Activated T-helper 1 cell treated with Interleukin-2 at 50 U/mL for 16 hours (primary cell): Measurements from ENCODE around the gene ESRRG.

ENCODE experiments used
- DNase-seq: peaks from one replicate; pipeline ENCODE4 v3.0.0-alpha.2; 2020; ENCODE audit warnings: low read depth

The ESRRG gene

DNA sequence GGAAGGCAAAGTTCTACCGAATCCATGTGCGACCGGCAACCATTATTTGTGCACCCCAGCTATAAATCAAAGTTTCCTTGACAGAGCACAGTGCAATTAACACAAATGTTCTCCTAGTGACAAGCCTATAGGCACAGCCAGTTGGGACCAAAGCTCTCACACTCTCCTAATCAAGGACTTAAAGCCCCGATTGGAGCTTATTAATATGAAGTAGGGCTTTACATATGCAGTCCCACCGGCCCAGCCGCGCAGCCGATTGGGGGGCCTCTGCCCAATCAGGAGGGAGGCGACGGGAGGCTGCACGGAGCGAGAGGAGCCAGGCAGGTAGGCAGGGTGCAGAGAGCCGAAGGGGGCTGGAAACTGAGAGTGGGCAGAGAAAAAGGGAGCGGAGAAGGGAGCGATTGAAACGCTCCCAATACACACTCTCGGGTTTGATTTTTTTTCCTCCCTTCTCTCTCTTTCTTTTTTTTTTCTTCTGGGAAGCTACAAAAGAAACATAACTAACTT is at the start of gene ESRRG:
Gene ESRRG (minus strand): TSS at position 156 of the 507 bp plus-strand sequence. CDS start 130 bp downstream, at position 26.
- DNase-seq, result no peak

- DNase-seq, result no peak
Measured at GRCh38 chr1:216771922-216772321, 48.7 kb upstream of the ESRRG start.

DNA sequence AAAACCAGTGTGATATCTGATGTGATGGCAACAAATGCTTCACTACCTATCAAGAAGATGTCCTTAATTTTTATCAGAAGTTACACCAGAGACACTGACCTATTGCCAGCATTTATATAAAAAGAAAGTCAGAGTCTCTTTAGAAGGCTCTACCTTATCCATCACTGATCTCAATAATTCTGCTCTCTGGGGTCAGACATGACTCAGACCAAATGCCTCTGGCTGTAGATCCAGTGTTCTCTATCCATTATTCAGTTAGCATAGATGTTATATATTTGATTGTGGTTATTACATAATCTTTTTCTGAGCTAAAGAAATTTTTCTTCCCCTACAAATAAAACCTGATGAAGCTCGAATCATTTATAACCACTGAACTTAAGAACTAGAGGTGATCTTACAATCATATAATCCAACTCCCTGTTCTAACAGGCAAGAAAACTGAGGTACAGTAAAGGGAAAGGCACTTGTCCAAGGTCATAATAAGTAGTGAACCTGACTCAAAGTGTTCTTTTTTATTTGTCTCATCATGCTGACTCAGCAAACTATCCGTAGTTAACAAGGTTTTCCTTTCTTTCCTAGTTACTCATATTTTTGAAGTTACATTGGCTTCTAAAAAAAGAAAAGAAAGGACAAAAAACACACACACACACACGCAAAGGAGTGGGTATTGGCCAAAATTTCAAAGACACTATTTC is 43.6 kb upstream of the ESRRG start:
- no peak for DNase-seq

DNA sequence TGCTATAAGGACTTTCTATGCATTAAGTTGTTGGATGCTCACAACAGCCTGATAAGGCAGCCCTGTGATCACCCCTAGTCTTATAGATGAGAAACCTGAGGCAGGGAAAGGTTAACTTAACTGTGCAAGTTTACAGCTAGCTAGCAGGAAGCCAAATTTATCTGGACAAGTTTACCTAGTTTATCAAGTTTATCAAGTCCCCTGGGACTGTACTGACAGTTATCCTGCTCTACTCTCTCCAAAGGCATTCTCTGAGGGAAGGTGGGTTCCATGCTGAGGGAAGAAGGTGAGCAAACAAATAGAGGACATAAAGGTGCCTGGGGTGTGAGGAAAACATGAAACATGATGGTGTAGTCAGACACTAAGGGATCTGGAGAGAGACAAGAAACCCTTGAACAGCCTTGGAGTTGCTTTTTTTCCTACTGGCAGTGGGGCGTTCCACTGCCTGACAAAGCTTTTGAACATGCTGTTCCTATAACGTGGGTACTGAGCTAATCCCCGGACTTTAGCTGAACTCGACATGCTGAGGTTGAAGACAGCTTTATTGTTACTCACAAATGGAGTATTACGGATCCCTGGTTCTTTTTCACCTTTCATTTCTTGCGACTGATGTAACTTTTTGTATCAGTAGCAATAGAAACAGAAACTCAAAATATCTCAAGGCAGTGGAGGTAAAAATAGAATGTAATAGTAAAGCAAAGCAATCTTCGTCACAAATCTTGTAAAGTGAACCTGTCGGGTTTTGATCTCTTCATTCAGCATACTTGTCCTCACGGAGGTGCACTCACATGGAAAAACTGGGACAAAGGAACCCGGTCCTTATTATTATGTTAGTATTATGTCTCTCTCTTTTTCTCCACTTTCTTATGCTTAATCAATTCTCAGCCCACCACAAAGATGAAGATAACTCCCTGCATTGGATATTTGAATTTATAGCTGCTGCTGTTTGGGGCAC is 42.4 kb upstream of the ESRRG start:
- no peak for DNase-seq

GRCh38 chr1:216758161-216758560 is 34.9 kb upstream of the ESRRG start:
- DNase-seq, result no peak

- no peak for DNase-seq
Measured at GRCh38 chr1:216757110-216757509, 33.9 kb upstream of the ESRRG start.

DNA sequence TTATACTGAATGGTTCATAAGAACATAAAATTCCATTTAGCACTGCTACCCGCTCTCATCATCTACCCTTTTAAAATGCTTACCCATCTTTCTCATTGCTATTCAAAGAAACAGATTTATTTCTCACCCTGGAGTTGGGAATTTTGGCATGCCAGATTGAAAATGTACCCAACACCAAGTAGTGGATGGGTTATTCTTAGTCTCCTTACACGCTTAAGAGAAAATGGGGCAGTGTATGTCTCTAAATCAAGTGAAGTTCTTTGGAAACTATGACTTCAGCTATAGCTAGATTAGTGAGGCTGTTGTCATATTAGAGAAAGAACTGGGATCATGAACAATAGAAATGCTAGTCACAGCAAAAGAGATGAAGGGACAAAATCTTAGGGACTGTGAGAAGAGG is 27.7 kb upstream of the ESRRG start:
- DNase-seq, result no peak

DNA sequence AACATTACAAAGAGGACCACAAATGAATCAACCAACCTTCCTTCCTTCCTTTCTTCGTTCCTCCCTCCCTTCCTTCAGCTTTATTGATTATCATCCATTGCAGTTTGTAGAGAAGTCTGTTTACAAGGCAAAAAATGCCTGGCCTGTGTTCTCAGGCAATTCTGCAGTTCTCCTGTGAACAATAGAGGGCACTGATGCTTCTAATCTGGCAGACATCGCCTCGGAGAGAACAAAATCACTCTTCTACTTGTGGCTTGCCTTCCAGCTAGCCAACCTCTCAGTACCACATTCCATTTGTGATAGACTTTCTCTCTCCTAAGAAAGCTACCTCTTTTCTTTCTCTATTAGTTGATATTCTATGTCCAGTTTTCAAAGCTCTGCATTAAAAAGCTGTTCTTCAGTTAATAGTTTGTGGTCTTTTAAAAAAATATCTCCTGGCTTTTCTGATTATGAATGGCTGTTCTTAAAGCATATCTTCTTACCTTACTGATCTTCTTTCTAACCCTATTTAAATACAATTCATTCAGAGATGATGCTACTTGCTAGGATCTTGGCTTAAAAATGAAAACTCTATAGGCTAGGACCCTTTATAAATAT is 26.9 kb upstream of the ESRRG start:
- no peak for DNase-seq

DNA sequence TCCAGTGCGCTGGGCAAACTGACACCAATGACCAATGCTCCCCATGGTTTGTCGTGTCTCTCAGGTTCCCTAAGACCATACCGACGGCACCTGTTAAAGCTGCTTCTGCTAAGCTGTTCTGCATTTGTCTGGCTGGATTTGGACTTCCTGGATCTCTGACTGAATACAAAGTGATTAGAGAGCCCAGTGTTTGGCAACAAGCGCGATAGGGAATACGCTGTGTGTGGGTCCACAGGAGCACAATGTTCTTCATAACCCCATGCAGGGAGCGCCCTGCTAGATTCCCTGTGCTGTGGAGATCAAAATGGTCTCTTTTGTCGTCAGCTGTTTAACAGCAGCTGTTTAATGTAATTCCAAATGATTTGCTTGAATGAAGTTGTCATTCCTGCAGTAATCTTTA is 26.0 kb upstream of the ESRRG start:
- DNase-seq, result no peak

- no peak for DNase-seq
Measured at GRCh38 chr1:216742625-216743024, 19.4 kb upstream of the ESRRG start.

DNA sequence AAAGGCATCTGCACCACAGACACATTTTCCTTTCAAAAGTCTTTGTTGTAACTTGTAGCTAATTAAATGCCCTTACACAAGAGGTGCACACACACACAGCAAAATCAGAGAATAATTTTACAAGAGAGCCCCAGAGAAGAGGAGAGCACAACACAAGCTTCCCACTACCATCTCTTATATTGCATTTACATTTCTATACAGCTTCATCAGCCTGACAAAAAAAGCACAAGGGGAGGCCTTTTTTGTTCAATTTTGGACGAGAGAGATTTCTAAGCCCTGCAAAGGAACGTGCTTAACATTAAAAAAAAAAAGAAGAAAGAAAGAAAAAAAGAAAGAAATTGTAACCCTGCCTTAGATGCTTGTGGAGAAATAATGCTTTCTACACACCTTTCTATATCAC is 17.1 kb upstream of the ESRRG start:
- no peak for DNase-seq

- DNase-seq, result no peak
Measured at GRCh38 chr1:216739793-216740192, 16.6 kb upstream of the ESRRG start.

DNA sequence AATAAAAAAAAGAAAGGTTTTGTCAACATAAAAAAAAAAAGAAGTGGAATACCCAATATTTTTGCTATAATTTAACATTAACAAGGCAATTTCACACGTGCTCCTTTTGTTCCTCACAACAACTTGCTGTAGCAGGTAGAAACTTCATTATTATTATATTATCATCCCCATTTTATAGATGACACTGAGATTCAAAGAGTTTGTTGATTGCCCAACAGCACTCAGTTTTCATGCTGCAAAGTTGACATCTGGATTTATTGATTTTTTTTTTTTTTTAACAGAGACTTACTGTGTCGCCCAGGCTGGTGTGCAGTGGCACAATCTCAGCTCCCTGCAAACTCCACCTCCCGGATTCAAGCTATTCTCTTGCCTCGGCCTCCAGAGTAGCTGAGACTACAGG is 8.9 kb upstream of the ESRRG start:
- DNase-seq, result no peak

GRCh38 chr1:216731562-216731961 is 8.3 kb upstream of the ESRRG start:
- DNase-seq, result no peak

DNA sequence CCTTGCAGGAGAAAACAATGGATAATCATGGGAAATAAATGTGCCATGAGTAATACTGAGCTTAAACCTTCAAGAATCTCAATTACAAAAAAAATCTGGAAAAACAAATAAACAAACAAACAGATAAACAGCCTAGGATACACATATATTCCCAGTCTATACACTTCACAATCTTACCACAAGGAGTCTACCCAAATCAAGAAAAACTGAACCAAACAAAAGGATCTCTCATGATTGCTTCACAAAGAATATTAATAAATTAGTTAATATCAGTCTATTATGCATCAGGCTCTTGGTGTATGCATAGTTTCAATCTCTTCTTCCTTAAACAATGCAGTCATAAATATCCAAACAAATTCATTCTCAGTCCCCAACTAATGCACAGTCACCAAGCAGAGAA is 3.2 kb upstream of the ESRRG start:
- no peak for DNase-seq

GRCh38 chr1:216722821-216723220 is 408 bp downstream of the ESRRG start:
- DNase-seq, result no peak

GRCh38 chr1:216721863-216722262 is 1.4 kb downstream of the ESRRG start:
- no peak for DNase-seq

- no peak for DNase-seq
Measured at GRCh38 chr1:216721062-216721461, 2.2 kb downstream of the ESRRG start.

- no peak for DNase-seq
Measured at GRCh38 chr1:216711712-216712111, 11.5 kb downstream of the ESRRG start.

- DNase-seq, result no peak
Measured at GRCh38 chr1:216710598-216711333, 12.5 kb downstream of the ESRRG start.

GRCh38 chr1:216710055-216710454 is 13.2 kb downstream of the ESRRG start:
- DNase-seq, result no peak

DNA sequence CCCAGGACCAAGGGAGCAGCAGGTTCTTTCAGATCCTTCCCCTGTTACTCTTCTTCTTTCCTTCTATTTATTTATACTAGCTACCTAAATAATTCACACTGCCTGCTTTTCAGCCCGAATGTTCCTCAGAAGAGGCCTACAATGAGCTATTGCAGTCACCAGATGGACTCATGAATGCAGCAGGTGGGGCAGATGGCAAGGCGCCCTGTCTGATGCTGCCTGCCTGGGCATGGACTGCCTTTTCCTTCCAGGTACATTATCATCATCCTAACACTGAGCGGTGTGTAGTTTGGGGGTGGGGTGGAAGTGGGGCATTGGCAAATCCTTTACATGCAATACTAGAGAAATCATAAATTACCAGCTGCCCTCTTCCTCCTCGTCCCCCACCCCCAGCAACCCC is 17.6 kb downstream of the ESRRG start:
- no peak for DNase-seq
